ENCODE measurements around the gene ZBTB16. TPM values are rescaled to one million over a fixed set of nuclear protein-coding genes. Genes with fewer than 3 reads are reported as not detected.

The ZBTB16 gene
- total and polyA plus RNA-seq, 2 of the 13 experiments (the other 11 are each of a cell fraction or from before 2014, with no cell fraction given), result not detected

DNA sequence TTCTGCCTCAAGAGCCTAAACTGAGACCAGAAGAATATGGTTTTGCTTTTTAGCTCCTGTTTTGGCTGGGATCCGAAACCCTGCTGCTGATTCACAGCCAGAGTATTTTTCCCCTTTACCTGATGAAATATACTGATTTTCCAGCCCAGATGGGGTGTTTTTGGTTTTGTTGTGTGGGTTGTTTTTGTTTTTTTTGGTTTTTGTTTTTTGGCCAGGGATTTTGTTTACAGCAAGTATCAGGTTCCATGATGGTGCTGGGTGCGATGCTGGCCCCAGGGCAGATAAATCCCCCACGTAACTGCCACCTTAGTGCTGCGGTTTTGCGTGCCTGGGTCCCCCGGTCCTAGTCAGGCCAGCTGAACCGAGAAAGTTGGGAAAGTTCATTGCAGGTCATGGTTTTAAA is 103.7 kb downstream of the ZBTB16 start:
- ATAC-seq (no peak), DNase-seq (ENCODE audit: low spot score) (no peak), FAIRE-seq (no peak)
- POLR2A ChIA-PET, result no interaction called here
- H3K27me3 ChIP-seq (ENCODE audit: control insufficient read depth in 1 of 2, insufficient read depth in 2 of 2, low read length in 2 of 2), result peaks cover 0 to 11% of the 10 kb centered on the region in 2 experiments; a peak in 3 of 5 replicates
- no peak overlapping the region for H3K27ac ChIP-seq (ENCODE audit: extremely low read length, insufficient read depth, low read length)
- H3K4me3 ChIP-seq (replicated peaks in 1 of 3; ENCODE audit: insufficient read depth in 1 of 3, low read depth in 2 of 3, low read length in 3 of 3), result no peak overlapping the region
- peaks cover 14% of the 10 kb centered on the region for H3K4me1 ChIP-seq (ENCODE audit: insufficient read depth, low read length)
- H4K20me1 ChIP-seq (ENCODE audit: insufficient read depth, low read length), result no peaks in the 10 kb centered on the region
- H3K36me3 ChIP-seq (replicated peaks in 1 of 2; ENCODE audit: control insufficient read depth in 1 of 2, insufficient read depth in 2 of 2, low read length in 2 of 2), result no peaks in the 10 kb centered on the region
- H3K4me2 ChIP-seq (ENCODE audit: low read depth, low read length), result no peak overlapping the region
- TF ChIP-seq JUN (CRISPR knock-in tag; IDR thresholded peaks at IDR 0.05) (no peak), ZNF674 (CRISPR knock-in tag; IDR thresholded peaks at IDR 0.05; ENCODE audit: low read depth) (no peak), ARNT2 (CRISPR knock-in tag; IDR thresholded peaks at IDR 0.05; ENCODE audit: low read depth) (no peak), RORA (CRISPR knock-in tag; IDR thresholded peaks at IDR 0.05) (no peak), KDM5A (IDR thresholded peaks at IDR 0.05; ENCODE audit: borderline replicate concordance, low read length) (no peak), THAP11 (CRISPR knock-in tag; IDR thresholded peaks at IDR 0.05) (no peak)
- 42% methylated on average over 7 of the region's 7 CpGs for WGBS (ENCODE audit: low lambda C conversion rate)
- H3K9ac ChIP-seq (ENCODE audit: insufficient read depth, low read depth, low read length), result no peak overlapping the region
- CTCF ChIA-PET (ENCODE audit: low intra/inter-chr PET ratio, low total read pairs), result no interaction called here
- no peak overlapping the region for H2AFZ ChIP-seq (ENCODE audit: low read length)
- no peaks in the 10 kb centered on the region for H3K9me3 ChIP-seq (ENCODE audit: low read length)
- H3K79me2 ChIP-seq (ENCODE audit: insufficient read depth, low read length), result no peaks in the 10 kb centered on the region
- no TSS peak for BruUV-seq (replicated peaks)
- intact Hi-C loops (cut with micrococcal nuclease; ENCODE audit: unreplicated experiment), result no loop called here
- in situ Hi-C loops (cut with HindIII; ENCODE audit: extremely low pct_ligation_motif_present, low pct_unique_long_range_greater_than_20kb), result no loop called here

DNA sequence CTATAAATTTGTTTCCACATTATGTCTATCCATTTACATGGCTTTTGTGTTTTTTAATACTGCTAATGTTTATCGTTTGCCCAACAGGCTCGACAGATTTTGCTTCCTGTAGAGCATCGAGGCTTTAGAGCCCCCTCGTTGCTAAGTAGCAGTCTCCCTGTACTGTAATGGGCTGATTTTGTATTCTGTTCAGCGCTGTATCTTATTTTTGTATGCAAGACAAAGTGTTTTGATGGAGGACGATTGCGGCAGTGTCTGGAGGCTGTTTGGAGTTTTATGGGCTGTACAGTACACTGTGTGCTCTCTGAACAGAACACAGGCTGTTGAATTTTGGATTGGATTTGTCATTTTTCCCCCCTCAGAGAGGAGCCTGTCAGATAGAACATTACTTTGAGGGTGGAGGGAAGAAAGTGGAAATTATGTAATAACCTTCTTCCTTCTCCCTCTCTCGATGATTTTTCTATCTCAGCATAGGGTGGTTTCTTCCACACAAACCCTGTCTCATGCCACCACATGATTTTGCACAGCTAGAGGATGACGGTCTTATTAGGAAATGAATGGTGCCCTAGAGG is 104.4 kb downstream of the ZBTB16 start:
- no peak for TF ChIP-seq EZH2 (conservative IDR thresholded peaks at IDR 0.05; ENCODE audit: low read depth, low read length)
- no peak for TF ChIP-seq TCF7 (IDR thresholded peaks at IDR 0.05; ENCODE audit: low read depth)
- POLR2A ChIA-PET, result no interaction called here
- H3K4me2 ChIP-seq (ENCODE audit: low read depth, low read length), result no peak overlapping the region

More for the DNA sequence above, 104.4 kb downstream of the ZBTB16 start:
- WGBS (ENCODE audit: low lambda C conversion rate), result 30% methylated on average over 9 of the region's 9 CpGs
- BruUV-seq (replicated peaks), result no TSS peak
- no peaks in the 10 kb centered on the region for H3K36me3 ChIP-seq (replicated peaks in 1 of 2; ENCODE audit: control insufficient read depth in 1 of 2, insufficient read depth in 2 of 2, low read length in 2 of 2)
- H3K79me2 ChIP-seq (ENCODE audit: insufficient read depth, low read length), result no peaks in the 10 kb centered on the region
- H3K9ac ChIP-seq (ENCODE audit: insufficient read depth, low read depth, low read length), result no peak overlapping the region
- no peak overlapping the region for H3K27ac ChIP-seq (ENCODE audit: extremely low read length, insufficient read depth, low read length)
- H3K27me3 ChIP-seq (ENCODE audit: control insufficient read depth in 1 of 2, insufficient read depth in 2 of 2, low read length in 2 of 2), result peaks cover 0 to 18% of the 10 kb centered on the region in 2 experiments; a peak in 3 of 5 replicates
- no peak overlapping the region for H3K4me3 ChIP-seq (replicated peaks in 1 of 3; ENCODE audit: insufficient read depth in 1 of 3, low read depth in 2 of 3, low read length in 3 of 3)
- H4K20me1 ChIP-seq (ENCODE audit: insufficient read depth, low read length), result no peaks in the 10 kb centered on the region
- no peak for ATAC-seq
- peaks cover 14% of the 10 kb centered on the region for H3K4me1 ChIP-seq (ENCODE audit: insufficient read depth, low read length)
- intact Hi-C loops (cut with micrococcal nuclease; ENCODE audit: unreplicated experiment), result no loop called here
- no peak overlapping the region for H2AFZ ChIP-seq (ENCODE audit: low read length)
- no peaks in the 10 kb centered on the region for H3K9me3 ChIP-seq (ENCODE audit: low read length)
- DNase-seq (ENCODE audit: low spot score), result no peak
- no peak for FAIRE-seq
- CTCF ChIA-PET (ENCODE audit: low intra/inter-chr PET ratio, low total read pairs), result no interaction called here
- in situ Hi-C loops (cut with HindIII; ENCODE audit: extremely low pct_ligation_motif_present, low pct_unique_long_range_greater_than_20kb), result no loop called here

Measured in HepG2 (cell line).